SIG-M5 (cell line): ENCODE measurements around the gene ETDC.
"Not testable (repeated sequence)": the region's sequence is repeated elsewhere in the genome, so short reads cannot be mapped to it uniquely, and the experiment has no call there.

Source experiments
- DNase-seq: peaks from one replicate; lab custom pipeline; 2025; lab: John Stamatoyannopoulos, UW

ETDC gene

GRCh38 chrX:135309430-135309923 is at the start of gene ETDC:
ETDC (plus strand) TSS chrX:135309480; CDS start chrX:135309480, 0 bp downstream.
- DNase-seq = no peak

DNA sequence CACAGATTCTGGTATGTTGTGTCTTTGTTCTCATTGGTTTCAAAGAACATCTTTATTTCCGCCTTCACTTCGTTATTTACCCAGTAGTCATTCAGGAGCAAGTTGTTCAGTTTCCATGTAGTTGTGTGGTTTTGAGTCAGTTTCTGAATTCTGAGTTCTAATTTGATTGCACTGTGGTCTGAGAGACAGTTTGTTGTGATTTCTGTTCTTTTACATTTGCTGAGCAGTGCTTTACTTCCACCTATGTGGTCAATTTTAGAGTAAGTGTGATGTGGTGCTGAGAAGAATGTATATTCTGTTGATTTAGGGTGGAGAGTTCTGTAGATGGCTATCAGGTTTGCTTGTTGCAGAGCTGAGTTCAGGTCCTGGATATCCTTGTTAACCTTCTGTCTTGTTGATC is 48.3 kb upstream of the ETDC start:
- not testable (repeated sequence) for DNase-seq

- DNase-seq = not testable (repeated sequence)
Observed at GRCh38 chrX:135263376-135263775, 45.9 kb upstream of the ETDC start.

GRCh38 chrX:135264206-135264605 is 45.1 kb upstream of the ETDC start:
- DNase-seq = no peak

DNA sequence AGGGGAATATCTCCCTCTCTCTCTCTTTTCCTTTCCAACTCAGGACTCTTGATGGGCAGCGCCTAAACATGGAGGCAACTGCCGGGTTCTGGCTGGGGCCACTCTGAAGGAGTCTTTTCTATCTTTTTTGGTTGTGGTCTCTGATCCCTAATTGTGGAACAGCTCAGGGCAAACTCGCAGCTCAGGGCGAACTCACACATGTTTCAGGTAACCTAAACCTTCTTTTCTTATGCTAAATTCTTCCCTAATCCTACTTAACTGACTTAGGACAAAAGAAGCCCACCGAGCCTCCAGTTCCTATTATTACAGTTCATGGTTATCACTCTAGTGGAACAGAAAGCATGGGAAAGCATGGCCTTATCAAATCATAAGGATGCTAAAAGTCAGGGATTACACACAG is 36.1 kb upstream of the ETDC start:
- DNase-seq = no peak

DNA sequence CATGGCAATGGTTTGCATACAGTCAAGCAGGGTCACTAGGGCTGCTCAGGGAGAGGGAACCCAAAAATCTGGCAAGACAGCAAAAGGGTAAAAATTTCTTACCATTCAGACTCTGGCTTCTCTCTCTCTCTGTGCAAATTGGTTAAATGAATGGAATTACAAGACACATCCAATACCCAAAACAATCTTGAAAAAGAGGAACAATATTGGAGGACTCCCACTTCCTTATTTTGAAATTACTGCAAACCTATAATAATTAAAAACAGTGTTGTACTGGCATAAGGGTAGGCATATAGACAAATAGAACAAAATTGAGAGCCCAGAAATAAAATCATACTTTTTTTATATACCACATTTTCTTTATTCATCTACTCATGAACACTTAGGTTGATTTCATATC is 33.3 kb upstream of the ETDC start:
- DNase-seq = no peak

DNA sequence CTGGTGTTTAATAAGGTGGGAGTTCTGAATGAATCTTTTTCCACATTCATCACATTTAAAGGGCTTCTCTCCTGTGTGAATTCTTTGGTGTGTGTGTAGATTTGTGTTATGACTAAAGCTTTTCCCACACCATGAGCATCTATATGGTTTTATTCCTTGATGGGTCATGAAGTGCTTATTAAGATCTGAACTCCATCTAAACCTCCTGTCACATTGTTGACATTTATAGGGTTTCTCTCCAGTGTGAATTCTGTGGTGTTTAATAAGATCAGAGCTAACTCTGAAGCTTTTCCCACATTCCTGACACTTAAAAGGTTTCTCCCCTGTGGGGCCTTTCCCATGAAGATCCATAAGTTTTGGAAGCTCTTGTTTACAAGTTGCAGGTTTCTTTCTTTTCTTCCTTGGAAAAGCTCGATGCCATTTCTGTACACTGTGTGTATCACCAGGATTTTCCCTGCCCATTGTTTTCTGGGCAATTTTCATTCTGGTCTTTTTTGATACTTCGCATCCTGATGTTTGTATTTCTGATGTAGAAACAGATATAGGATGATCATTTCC is 21.9 kb upstream of the ETDC start:
- no peak for DNase-seq

GRCh38 chrX:135295238-135295943 is 13.9 kb upstream of the ETDC start:
- DNase-seq = no peak

- no peak for DNase-seq
Observed at GRCh38 chrX:135295944-135296305, 13.4 kb upstream of the ETDC start.

DNA sequence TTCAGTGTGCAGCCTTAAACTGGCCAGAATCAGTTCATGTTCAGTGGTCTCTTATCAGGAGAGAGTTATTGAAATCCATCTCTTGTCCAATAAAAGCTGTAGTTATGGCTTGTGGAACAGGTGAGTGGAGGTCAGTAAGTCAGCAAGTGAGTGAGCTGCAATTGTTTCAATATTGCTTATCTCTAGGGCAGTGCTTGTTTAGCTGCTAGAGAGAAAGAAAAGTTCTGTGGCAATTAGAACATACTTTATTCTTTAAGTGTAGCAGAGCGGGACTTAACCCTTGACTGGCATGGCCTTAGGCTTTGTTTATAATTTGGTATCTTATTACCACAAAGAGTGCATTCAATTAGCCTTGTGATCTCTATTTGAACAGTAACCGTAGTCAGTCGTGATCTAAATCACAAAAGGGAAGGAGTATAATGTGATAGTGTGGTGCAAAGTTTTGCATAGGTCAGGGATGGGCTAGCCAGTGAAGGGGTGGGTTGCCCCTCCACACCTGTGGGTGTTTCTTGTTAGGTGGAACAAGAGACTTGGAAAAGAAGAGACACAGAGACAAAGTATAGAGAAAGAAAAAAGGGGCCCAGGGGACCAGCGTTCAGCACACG is 6.9 kb upstream of the ETDC start:
- DNase-seq = no peak

DNA sequence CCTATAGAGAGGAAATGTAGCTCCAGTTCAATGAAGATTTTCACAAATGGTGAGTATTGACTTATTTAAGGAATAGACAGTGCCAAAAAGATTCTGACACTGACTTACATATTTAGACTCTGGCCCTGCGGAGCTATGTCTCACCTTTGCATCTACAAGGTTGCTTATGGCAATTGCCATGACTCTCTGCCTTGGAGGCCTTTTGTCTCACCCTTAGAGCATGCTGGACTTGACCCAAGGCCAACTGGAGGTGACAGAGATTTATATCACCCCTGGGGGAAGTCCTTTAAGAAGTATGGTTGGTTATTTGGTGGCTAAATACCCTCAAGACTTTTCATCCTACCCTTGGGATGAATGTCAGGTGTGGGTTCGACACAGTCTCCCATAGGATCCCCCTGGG is 4.5 kb upstream of the ETDC start:
- no peak for DNase-seq

GRCh38 chrX:135307171-135307570 is 2.1 kb upstream of the ETDC start:
- DNase-seq = no peak

DNA sequence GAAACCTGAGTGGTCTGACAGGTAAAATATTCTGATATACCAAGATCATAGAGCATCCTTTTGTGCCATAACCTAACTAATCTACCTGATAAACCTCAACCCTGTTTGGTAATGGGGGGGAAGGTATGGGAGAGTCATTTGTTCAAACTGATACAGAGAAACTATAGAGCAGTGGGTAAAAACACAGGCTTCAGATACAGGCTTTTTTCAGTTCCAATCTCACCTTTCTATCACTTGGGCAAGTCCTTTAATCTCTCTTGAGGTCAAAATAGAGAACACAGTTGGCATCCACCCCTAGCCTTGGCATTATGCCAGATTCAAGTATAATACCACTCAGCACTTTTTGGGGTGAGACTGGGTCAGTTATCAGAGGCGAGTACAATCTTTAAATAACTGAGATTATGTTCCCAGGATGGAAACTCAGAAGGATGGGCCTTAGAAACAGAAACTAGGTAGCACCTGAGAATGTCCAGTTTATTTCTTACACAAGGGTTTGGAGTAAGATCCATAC is 880 bp upstream of the ETDC start:
- DNase-seq = no peak

DNA sequence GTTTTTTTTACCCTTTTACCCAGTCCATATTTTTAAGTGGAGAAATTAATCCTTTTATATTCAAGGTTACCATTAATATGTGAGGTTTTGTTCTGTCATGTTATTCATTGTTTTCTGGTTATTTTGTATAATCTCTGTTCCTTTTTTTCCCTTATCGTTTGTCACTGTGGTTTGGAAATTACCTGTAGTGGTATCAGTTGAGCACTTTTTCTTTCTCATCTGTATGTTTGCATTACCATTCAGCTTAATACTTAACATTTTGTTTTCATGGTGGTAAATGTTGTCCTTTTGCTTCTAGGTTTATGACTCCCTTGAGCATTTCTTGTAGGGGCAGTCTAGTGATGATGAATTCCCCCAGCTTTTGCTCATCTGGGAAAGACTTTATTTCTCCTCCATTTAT is 6.6 kb downstream of the ETDC start:
- DNase-seq = no peak

DNA sequence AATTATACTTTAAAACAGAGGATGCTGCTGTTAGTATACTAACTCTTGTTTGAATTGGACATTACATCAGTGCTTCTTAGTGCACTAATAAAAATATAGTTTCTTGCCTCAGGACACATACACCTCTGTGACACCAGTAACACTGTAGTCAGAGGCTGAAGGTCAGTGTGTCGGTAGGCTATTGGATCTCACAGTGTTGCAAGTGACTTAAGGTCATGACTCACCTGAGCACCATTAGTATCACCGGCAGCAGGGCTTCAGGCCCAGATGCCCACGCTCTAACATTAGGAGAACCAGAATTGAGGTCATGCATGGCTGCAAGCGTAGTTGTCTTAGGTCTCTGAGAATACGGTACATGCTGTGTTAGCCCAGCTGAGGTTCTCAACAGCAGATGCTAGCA is 15.2 kb downstream of the ETDC start:
- DNase-seq = no peak

DNA sequence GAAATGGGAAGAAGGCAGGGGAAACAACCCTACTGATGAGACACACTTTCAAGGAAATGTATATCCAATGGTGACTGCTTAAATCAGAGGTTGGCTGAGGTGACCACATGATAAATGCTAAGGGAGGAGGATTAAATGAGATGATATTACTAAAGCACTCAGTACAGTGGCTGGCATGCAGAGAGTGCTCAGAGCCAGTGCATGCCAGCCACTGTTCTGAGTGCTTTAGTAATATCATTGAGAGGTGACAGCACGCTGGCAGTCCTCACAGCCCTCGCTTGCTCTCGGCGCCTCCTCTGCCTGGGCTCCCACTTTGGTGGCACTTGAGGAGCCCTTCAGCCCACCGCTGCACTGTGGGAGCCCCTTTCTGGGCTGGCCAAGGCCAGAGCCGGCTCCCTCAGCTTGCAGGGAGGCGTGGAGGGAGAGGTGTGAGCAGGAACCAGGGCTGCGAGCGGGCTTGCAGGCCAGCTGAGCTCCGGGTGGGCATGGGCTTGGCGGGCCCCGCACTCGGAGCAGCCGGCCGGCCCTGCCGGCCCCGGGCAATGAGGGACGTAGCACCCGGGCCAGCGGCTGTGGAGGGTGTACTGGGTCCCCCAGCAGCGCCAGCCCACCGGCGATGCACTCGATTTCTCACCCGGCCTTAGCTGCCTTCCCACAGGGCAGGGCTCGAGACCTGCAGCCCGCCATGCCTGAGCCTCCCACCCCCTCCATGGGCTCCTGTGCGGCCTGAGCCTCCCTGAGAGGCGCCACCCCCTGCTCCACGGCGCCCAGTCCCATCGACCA is 15.9 kb downstream of the ETDC start:
- not testable (repeated sequence) for DNase-seq

DNA sequence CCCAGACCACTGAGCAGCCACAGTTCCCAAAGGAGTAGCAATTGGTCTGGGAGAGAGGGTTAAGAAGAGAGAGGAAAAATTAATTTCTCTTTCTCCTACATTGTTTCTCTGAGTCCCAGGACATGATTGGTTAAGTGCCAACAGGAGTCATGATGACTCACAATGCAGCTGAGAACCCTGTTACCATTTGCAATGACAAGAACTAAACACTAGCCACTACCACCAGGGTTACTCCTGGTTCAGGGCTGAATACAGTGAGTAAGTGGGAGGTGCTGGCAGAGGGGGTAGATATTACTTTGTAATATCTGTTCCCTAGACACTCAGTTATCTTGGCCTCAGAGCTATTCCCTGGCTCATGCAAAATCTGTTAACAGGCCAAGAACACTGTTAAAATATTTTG is 18.0 kb downstream of the ETDC start:
- no peak for DNase-seq

- no peak for DNase-seq
Observed at GRCh38 chrX:135328421-135329005, 19.2 kb downstream of the ETDC start.

GRCh38 chrX:135330706-135331105 is 21.4 kb downstream of the ETDC start:
- DNase-seq = no peak

GRCh38 chrX:135331525-135331924 is 22.2 kb downstream of the ETDC start:
- DNase-seq = no peak

DNA sequence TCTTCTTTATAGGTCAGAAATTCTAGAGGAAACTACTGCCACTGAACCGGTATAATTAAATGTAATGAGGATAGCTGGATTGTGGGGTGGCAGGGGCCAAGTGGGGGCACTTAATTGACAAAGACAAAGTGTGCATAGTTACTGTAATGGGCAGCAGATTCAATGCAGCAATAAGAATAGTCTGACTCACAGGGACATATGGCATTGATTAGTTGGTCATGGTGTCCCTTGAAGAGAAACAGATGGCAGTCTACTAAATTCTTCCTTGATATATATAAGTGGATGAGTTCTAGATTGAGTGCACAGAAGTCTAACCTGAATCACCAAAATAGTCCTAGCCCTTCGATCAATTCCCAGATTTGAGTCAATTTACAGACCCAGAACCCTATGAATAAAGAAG is 31.6 kb downstream of the ETDC start:
- DNase-seq = no peak

DNA sequence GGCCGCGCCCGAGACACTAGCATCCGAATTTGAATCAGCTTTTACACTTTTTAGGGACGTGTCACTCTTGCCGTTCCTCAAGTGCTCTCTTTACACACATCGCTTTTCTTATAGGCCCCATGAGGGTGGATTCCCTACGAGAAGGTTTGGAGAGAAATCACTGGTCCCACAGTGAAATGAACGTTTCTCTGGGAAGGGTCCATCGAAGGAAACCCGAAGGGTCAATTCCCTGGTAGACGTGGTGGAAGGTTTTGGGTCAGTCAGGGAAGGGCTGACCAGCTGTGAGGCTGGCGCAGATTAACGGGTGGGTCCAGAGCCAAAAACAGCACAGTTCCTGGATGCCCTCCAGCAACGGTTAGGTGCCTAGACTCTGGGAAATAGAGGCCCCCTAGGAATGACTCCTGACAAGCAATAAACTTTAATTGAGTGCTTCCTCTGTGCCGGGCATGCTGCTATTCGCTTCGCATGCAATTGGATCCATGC is 35.9 kb downstream of the ETDC start:
- DNase-seq = no peak
